SU-DHL-6 (cell line): Measurements from ENCODE around the gene GADD45GIP1.

ENCODE experiments used
- EZH2phosphoT487 ChIP-seq: fragments of 200-600 bp; sonication (generic), shearing (Covaris generic); conservative IDR thresholded peaks from 2 replicates; pipeline ENCODE4 v1.6.1; 2018; ENCODE audit warnings: mild to moderate bottlenecking, antibody characterized with exemption, low read length, moderate library complexity, mixed read lengths
- TF ChIP-seq, protein P1 (sequence below): fragments of 200-600 bp; sonication (generic); IDR thresholded peaks from one replicate; pipeline ENCODE4 v1.5.1; 2017; ENCODE audit warnings: antibody characterized with exemption, mild to moderate bottlenecking, low read length, moderate library complexity; ENCODE audit not compliant: insufficient read depth, poor library complexity, severe bottlenecking

DNA sequence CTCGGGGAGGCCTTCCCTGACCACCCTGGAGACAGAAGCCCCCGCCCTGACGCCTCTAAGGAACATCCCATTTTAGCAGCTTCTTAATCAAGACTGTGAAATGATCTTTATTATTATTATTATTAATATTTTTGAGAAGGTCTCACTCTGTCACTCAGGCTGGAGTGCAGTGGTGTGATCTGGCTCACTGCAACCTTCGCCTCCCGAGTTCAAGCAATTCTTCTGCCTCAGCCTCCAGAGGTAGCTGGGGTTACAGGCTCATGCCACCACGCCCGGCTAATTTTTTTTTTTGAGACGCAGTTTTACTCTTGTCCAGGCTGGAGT lies 8.8 kb upstream of the GADD45GIP1 start:
- TF ChIP-seq, protein P1, sequence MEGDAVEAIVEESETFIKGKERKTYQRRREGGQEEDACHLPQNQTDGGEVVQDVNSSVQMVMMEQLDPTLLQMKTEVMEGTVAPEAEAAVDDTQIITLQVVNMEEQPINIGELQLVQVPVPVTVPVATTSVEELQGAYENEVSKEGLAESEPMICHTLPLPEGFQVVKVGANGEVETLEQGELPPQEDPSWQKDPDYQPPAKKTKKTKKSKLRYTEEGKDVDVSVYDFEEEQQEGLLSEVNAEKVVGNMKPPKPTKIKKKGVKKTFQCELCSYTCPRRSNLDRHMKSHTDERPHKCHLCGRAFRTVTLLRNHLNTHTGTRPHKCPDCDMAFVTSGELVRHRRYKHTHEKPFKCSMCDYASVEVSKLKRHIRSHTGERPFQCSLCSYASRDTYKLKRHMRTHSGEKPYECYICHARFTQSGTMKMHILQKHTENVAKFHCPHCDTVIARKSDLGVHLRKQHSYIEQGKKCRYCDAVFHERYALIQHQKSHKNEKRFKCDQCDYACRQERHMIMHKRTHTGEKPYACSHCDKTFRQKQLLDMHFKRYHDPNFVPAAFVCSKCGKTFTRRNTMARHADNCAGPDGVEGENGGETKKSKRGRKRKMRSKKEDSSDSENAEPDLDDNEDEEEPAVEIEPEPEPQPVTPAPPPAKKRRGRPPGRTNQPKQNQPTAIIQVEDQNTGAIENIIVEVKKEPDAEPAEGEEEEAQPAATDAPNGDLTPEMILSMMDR = no peak
- no peak for TF ChIP-seq EZH2phosphoT487
